Measurements from ENCODE around the gene PDE4D.
"Not testable (repeated sequence)": the region's sequence is repeated elsewhere in the genome, so short reads cannot be mapped to it uniquely, and the experiment has no call there.

The PDE4D gene

GRCh38 chr5:59798862-59799667 lies 94.5 kb downstream of the PDE4D start:
- peak; percentile 10 for DNase-seq

GRCh38 chr5:59795141-59795540 lies 98.4 kb downstream of the PDE4D start:
- no peak for DNase-seq

- no peak for DNase-seq
Measured at GRCh38 chr5:59792983-59793585, 100.4 kb downstream of the PDE4D start.

GRCh38 chr5:59791617-59792016 lies 101.9 kb downstream of the PDE4D start:
- no peak for DNase-seq

GRCh38 chr5:59790776-59791475 lies 102.6 kb downstream of the PDE4D start:
- no peak for DNase-seq

GRCh38 chr5:59790376-59790775 lies 103.2 kb downstream of the PDE4D start:
- peak; percentile 6 for DNase-seq

GRCh38 chr5:59789894-59790293 lies 103.6 kb downstream of the PDE4D start:
- no peak for DNase-seq

- DNase-seq: no peak
Measured at GRCh38 chr5:59789197-59789596, 104.3 kb downstream of the PDE4D start.

- DNase-seq: no peak
Measured at GRCh38 chr5:59786334-59786805, 107.2 kb downstream of the PDE4D start.

- no peak for DNase-seq
Measured at GRCh38 chr5:59785676-59786333, 107.7 kb downstream of the PDE4D start.

- DNase-seq: not testable (repeated sequence)
Measured at GRCh38 chr5:59784708-59785107, 108.8 kb downstream of the PDE4D start.

- no peak for DNase-seq
Measured at GRCh38 chr5:59783264-59783663, 110.3 kb downstream of the PDE4D start.

GRCh38 chr5:59782856-59783255 lies 110.7 kb downstream of the PDE4D start:
- DNase-seq: no peak

GRCh38 chr5:59779453-59779852 lies 114.1 kb downstream of the PDE4D start:
- no peak for DNase-seq

GRCh38 chr5:59777028-59777427 lies 116.5 kb downstream of the PDE4D start:
- no peak for DNase-seq

- DNase-seq: no peak
Measured at GRCh38 chr5:59773294-59773693, 120.2 kb downstream of the PDE4D start.

GRCh38 chr5:59772757-59773156 lies 120.8 kb downstream of the PDE4D start:
- no peak for DNase-seq

GRCh38 chr5:59772206-59772605 lies 121.3 kb downstream of the PDE4D start:
- no peak for DNase-seq

GRCh38 chr5:59770953-59771352 lies 122.6 kb downstream of the PDE4D start:
- DNase-seq: no peak

- no peak for DNase-seq
Measured at GRCh38 chr5:59769832-59770231, 123.7 kb downstream of the PDE4D start.

GRCh38 chr5:59769041-59769360 lies 124.5 kb downstream of the PDE4D start:
- DNase-seq: no peak

GRCh38 chr5:59768152-59769040 lies 125.1 kb downstream of the PDE4D start:
- DNase-seq: no peak

All from CD4-positive, alpha-beta T cell treated with Interleukin-4 for 4 hours (primary cell).